Natural killer cell (primary cell): Measurements from ENCODE around the gene ARID5B. TPM values are rescaled to one million over a fixed set of nuclear protein-coding genes. Genes with fewer than 3 reads are reported as not detected.

Source experiments
- ATAC-seq, 3 donors: fragments of 150-1000 bp in 2 of 3; fragments of 200-7000 bp in 1 of 3; cut with Tn5 transposase; 1 replicate in 1 of 3; 2 replicates in 2 of 3; pipeline ENCODE4 v1.10.0; 2021; ENCODE audit warnings: mild to moderate bottlenecking in 2 of 3, moderate library complexity in 2 of 3
- DNase-seq, 2 donors: peaks; one replicate each; pipeline versions ENCODE4 v3.0.0 to v3.0.0-alpha.2; 2013 to 2021; ENCODE audit warnings: mixed read lengths in 1 of 2
- H3K27ac ChIP-seq: one replicate; pipeline ENCODE4 v1.5.1; 2013; ENCODE audit warnings: mild to moderate bottlenecking, low read length
- H3K27me3 ChIP-seq: one replicate; pipeline ENCODE4 v1.6.1; 2013; ENCODE audit warnings: low read length; ENCODE audit not compliant: control insufficient read depth, insufficient read depth
- H3K36me3 ChIP-seq: one replicate; pipeline ENCODE4 v1.6.1; 2013; ENCODE audit warnings: low read length; ENCODE audit not compliant: control insufficient read depth, insufficient read depth
- H3K4me1 ChIP-seq: one replicate; pipeline ENCODE4 v1.6.1; 2013; ENCODE audit warnings: low read length; ENCODE audit not compliant: control insufficient read depth, insufficient read depth
- H3K4me3 ChIP-seq: one replicate; pipeline ENCODE4 v1.5.1; 2013; ENCODE audit warnings: low read length
- H3K9me3 ChIP-seq: one replicate; pipeline ENCODE4 v1.6.1; 2013; ENCODE audit warnings: low read length; ENCODE audit not compliant: control insufficient read depth, insufficient read depth
- H3K27ac Mint-ChIP-seq, 2 donors: one replicate each; pipeline ENCODE4 v1.8.0; 2022; ENCODE audit warnings: mild to moderate bottlenecking in 2 of 2, mixed read lengths in 2 of 2, moderate library complexity in 1 of 2
- H3K27me3 Mint-ChIP-seq, 2 donors: one replicate each; pipeline ENCODE4 v1.8.0; 2022; ENCODE audit warnings: low read depth in 2 of 2, mixed read lengths in 2 of 2
- H3K36me3 Mint-ChIP-seq: one replicate; pipeline ENCODE4 v1.8.0; 2022; ENCODE audit warnings: mixed read lengths
- H3K4me1 Mint-ChIP-seq, 2 donors: one replicate each; pipeline ENCODE4 v1.8.0; 2022; ENCODE audit warnings: mixed read lengths in 2 of 2
- H3K4me3 Mint-ChIP-seq: one replicate; pipeline ENCODE4 v1.8.0; 2022; ENCODE audit warnings: mild to moderate bottlenecking, moderate library complexity, mixed read lengths
- H3K9me3 Mint-ChIP-seq, 2 donors: one replicate each; pipeline ENCODE4 v1.8.0; 2022; ENCODE audit warnings: mixed read lengths in 2 of 2
- CTCF ChIP-seq: fragments of 200-600 bp; IDR thresholded peaks from one replicate; pipeline ENCODE4 v1.8.0; 2022; ENCODE audit warnings: antibody characterized with exemption
- WGBS: methylation state at CpG from one replicate; pipeline ENCODE4 v1.1.7; 2013; ENCODE audit warnings: missing lambda C conversion rate; ENCODE audit not compliant: insufficient coverage; 5-methylcytosine and 5-hydroxymethylcytosine counted together
- intact Hi-C: fragments of 100-400 bp; cut with micrococcal nuclease; formaldehyde crosslinking; loops from one replicate; pipeline ENCODE4 v1.14.2; 2022
- total RNA-seq, 4 donors: library from RNA; stranded (reverse); fragments of 120-200 nt in 1 of 4; gene quantifications; one replicate each; pipeline versions ENCODE4 v1.2.3 to v1.2.4, GENCODE V29; 2013 to 2022

Gene ARID5B
- total RNA-seq, 3 donors from 2014 or later (not counting 1 experiment from before 2014, with no cell fraction given) = 22.3 to 44.3 (median 31.3) TPM

DNA sequence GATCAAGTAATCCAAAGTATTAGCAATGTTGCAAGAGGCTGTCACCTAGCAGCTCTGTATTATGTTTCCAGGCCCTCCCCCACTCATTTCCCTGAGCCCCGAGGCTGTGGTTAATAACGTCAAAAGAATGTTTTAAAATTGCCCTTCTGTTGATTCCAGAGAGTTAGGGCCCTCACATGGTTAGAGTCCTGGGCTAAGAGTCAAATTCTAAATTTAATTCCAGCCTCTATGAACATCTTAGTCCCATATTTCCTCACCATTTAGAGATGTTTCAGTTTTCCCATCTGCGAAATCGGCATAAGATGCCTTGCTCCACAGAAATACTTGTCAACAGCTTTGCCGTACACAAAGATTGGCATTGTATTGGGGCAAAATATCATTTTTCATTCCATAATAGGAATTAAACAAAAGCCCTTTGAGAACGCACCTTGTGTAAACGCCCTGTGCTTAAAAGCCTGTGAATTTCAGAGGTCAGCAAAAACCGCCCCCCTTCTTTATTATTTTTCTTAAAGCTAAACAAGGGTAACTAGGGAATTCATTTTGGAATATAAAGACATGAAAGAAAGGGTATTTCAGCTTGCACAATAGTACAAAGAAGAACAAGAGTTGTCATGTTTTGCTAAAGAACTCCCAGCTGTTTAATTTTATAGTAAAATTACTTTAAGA lies 135.8 kb downstream of the ARID5B start:
- intact Hi-C loops = no loop called here
- no peaks in the 10 kb centered on the region for H3K36me3 ChIP-seq
- 88% methylated on average over 7 of the region's 8 CpGs for WGBS
- Mint-ChIP-seq H3K4me3 (no peak overlapping the region), H3K36me3 (no peaks in the 10 kb centered on the region), H3K9me3 (no peaks in the 10 kb centered on the region), H3K4me1 (peaks cover 38 to 44% of the 10 kb centered on the region in 2 donors), H3K27ac (no peak overlapping the region), H3K27me3 (no peaks in the 10 kb centered on the region)
- H3K27ac ChIP-seq = no peak overlapping the region
- H3K4me1 ChIP-seq = peaks cover 2% of the 10 kb centered on the region
- TF ChIP-seq CTCF = no peak
- no peak for DNase-seq
- H3K27me3 ChIP-seq = no peaks in the 10 kb centered on the region
- ATAC-seq = no peak
- no peak overlapping the region for H3K4me3 ChIP-seq
- H3K9me3 ChIP-seq = no peaks in the 10 kb centered on the region

DNA sequence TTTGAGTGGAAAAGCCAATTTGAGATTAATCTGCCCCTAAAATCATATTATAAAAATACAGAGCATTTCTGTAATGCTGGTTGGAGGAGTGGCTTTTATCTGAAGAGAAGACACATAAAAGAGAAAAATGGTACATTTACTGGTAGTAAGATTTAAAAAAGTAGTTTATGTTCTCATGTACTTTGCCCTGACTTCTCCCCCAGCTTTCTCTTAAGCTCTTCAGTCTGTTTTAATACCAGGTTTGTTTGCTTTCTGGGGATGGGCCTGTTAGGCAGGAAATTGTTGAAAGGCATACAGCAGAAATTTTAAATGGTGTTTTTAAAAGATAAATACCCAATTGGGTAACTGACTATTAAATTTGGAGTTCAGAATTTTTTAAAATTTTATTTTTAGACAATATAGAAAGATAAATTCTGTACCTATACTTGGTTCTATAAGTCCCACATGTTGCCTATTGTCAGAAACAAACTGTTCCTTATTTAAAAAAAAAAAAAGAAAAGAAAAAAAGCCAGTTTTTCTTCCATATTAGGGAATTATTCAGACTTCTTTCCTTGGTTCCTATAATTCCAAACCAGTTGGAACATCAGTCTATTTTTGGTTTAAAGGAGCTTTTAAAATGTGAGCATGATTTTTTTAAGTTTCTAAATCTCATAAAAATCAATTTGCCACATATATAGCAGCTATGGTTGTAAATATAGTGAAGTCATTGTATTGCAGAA lies 136.6 kb downstream of the ARID5B start:
- Mint-ChIP-seq H3K9me3 (no peaks in the 10 kb centered on the region), H3K4me1 (peaks cover 37 to 43% of the 10 kb centered on the region in 2 donors), H3K4me3 (no peak overlapping the region), H3K36me3 (no peaks in the 10 kb centered on the region), H3K27me3 (no peaks in the 10 kb centered on the region), H3K27ac (peak overlapping the region in 1 of 2 donors; percentile 77)
- Histone ChIP-seq H3K4me1 (peaks cover 4% of the 10 kb centered on the region), H3K27ac (no peak overlapping the region), H3K27me3 (no peaks in the 10 kb centered on the region), H3K36me3 (no peaks in the 10 kb centered on the region), H3K9me3 (no peaks in the 10 kb centered on the region), H3K4me3 (no peak overlapping the region)
- intact Hi-C loops = loop anchor here (1.0 to 2.0 kb wide), 2 partner anchors 141 to 207 kb away; no protein-coding TSS in a partner anchor
- TF ChIP-seq CTCF = no peak
- DNase-seq = no peak
- ATAC-seq = no peak

GRCh38 chr10:62038609-62039190 lies 137.2 kb downstream of the ARID5B start:
- peak overlapping the region; percentile 40 for H3K4me3 Mint-ChIP-seq
- H3K9me3 Mint-ChIP-seq = no peaks in the 10 kb centered on the region
- intact Hi-C loops = loop anchor here (1.0 to 2.0 kb wide), 2 partner anchors 142 to 207 kb away; no protein-coding TSS in a partner anchor
- Histone ChIP-seq H3K27ac (no peak overlapping the region), H3K4me3 (no peak overlapping the region), H3K4me1 (peaks cover 4% of the 10 kb centered on the region), H3K9me3 (no peaks in the 10 kb centered on the region), H3K27me3 (no peaks in the 10 kb centered on the region), H3K36me3 (no peaks in the 10 kb centered on the region)
- H3K36me3 Mint-ChIP-seq = no peaks in the 10 kb centered on the region
- no peaks in the 10 kb centered on the region for H3K27me3 Mint-ChIP-seq
- ATAC-seq (peak; percentile 75 to 94 (median 88)), DNase-seq (peak; percentile 61 to 87)
- TF ChIP-seq CTCF = peak; percentile 74
- H3K4me1 Mint-ChIP-seq = peaks cover 37 to 44% of the 10 kb centered on the region in 2 donors
- WGBS = 0% methylated on average over 6 of the region's 9 CpGs
- H3K27ac Mint-ChIP-seq = peak overlapping the region; percentile 22 to 77
